GM04504 (cell line): ENCODE data around the gene STRN3.
"Not testable (repeated sequence)": the region's sequence is repeated elsewhere in the genome, so short reads cannot be mapped to it uniquely, and the experiment has no call there.

Source experiments
- DNase-seq: peaks from one replicate; pipeline ENCODE4 v3.0.0-alpha.2; 2012; ENCODE audit warnings: low read depth

STRN3 gene

DNA sequence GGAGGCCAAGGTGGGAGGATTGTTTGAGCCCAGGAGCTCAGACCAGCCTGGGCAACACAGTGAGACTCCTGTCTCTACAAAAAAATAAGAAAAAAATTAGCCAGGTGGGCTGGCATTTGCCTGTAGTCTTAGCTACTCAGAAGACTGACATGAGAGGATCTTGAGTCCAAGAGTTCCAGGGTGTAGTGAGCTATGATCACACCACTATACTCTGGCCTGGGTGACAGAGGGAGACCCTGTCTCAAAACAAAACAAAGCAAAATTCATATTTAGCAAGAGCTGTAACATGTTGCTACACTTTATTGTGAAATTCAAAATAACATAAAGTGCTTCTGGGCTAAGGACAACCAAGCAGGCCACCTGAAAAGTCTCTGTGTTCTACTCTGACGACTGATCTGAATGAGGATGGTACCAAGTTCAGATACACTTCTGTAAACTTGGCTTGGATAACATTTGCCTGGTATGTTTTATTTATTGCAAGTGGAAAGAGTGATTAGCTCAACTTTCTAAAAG, 11.6 kb upstream of the STRN3 start:
- DNase-seq: no peak

DNA sequence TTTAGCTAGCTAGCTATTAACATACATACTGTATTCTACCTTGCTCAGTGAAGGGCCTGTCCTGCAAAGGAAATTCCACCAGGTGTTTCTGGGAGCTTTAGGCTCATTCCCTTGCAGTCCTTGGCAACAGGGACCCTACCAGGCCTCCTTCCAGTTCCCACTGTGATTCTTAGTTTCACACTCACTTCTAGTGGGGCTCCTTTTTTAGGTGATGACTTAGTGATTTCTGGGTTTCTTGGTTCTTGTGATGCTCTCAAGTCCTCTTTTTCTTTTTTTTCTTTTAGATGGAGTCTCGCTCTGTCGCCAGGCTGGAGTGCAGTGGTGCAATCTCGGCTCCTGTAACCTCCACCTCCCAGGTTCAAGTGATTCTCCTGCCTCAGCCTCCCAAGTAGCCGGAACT, 10.4 kb upstream of the STRN3 start:
- DNase-seq: no peak

DNA sequence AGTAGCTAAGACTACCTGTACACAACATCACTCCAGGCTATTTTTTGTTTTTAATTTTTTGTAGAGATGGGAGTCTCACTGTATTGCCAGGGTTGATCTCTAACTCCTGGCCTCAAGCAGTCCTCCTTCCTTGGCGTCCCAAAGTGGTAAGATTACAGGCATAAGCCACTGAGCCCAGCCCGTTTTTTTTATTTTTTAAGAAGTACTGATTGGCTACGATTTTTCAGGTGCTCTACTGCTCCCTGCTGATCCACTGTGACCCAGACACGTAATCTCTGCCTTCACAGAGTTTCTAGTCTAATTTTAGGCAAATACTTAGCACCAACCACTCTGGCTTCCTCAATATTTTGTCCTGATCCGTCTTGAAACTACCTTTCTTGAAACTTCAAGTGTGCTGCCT, 4.3 kb upstream of the STRN3 start:
- no peak for DNase-seq

DNA sequence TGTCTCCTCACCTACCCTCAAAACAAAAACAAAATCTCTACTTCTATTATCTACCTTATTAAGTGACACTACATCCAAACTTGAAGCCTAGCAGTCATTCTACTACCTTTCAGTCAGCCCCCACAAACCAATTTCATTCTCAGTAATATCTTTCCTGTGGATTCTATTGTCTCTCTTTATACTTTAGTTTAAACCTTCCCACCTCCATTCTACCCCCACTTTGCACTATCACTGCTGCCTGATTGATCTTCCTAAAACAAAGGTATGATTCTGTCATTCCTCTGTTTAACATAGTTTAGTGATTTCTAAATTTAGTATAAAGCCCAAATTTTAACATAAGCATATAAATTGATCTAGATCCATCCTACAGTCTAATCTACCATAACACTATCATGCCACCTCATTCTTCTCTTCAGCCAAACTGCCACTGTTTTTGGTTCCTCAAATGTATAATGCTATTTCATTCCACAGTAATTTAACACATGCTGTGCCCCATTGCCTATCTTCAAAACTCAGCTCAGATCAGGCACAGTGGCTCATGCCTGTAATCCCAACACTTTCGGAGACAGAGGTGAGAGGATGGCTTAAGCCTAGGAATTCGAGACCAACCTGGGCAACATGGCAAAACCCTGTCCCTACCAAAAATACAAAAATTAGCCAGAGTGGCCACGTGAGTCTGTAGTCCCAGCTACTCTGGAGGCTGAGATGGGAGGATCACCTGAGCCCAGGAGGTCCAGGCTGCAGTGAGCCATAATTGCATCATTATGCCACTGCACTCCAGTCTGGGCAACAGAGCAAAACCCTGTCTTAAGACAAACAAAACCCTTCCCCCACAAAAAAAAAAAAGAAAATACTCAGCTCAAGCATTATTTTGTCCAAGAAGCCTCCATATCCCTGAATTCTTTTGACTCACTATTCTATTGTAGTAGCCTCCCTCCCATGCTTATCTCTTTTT, 3.1 kb upstream of the STRN3 start:
- DNase-seq: no peak

DNA sequence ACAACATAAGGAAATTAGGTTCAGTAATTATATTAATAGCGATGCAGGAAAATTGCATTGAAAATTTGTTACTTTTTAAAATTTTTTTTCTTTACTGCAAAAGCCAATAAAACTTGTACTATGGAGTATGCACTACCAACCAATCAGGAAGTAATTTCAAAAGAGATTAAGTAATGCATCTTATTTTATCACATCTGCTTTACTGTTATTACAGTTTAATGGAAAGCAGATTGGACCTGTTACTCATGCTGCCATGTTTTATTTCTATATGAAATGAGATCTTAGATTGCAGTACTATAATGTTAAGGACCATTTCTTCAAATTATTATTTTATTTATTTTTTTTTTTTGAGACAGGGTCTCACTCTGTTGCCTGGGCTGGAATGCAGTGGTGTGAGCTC, 1.7 kb upstream of the STRN3 start:
- no peak for DNase-seq

DNA sequence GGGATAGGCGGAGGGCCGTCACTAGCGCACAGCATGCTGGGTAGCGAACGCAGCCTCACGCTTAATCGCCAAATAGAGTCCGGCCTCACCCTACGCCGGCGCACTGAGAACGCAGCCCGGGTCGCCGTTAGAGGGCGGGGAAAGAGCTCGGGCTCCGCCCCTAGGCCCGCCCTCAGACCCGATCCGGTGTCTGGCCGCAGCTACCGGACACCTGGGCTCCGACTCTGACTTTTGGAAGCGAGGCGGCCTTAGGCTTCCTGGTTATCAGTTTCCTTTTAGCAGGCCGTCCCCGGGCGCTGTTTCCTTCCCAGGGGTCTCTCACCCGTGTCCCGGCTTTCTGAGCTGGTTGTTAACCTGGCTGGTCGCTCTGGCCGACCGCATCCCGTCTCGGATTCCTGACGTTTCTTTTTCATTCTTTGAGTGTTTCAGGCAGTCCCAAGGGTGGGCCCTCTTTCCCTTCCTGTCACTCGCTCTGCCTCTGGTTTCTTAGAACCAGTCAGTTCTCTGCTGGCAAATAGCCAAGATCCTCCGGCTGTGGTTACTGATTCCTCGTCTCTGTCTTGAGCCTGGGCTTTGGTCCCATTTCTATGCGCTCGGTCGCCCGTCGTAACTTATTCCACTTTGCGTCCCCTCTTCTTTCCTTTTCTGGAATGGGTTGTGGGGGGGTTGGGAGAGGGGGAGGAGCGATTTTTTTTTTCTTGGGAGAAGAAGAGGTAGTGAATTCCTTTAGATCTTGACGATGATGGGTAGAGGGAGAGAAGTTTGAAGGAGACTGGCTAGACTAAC, 464 bp upstream of the STRN3 start:
- peak; percentile 94 for DNase-seq

DNA sequence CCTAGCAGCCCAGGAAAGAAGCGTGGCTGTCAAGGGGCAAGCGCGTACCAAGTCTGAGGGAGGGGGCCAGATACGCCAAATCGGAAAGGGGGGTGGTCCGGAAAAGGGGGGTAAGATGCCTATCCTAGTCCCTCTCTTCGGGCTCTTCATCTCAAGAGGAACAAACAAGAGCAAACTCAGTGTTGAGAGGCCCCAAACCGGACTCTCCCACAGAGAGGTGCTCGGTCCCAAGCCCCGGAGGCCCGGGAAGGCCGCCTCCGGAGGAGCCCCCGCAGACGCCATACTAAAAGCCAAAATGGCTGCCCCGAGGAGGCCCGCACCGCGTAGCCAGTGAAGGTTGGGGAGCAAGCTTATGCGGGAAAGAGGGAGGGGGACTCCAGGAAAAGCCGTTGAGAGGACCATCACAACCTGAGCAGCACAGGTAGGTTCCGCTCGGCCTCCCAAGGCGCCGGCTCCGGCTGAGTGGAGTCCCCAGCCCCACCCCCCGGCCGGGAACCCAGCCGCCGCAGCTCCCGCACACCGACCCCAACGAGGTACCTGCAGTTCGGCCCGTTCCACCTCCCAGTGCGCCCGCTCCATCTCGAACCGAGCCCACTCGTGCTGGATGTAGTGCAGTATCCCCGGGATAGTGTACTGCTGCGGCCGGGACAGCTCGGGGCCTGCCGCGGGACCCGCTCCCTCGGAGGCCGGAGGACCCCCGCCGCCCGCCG, 657 bp downstream of the STRN3 start, which contains the start of gene AP4S1:
Gene AP4S1 (plus strand): TSS at position 283 of the 710 bp plus-strand sequence. CDS start 40,548 bp downstream, outside the sequence.
- peak; percentile 4 for DNase-seq

DNA sequence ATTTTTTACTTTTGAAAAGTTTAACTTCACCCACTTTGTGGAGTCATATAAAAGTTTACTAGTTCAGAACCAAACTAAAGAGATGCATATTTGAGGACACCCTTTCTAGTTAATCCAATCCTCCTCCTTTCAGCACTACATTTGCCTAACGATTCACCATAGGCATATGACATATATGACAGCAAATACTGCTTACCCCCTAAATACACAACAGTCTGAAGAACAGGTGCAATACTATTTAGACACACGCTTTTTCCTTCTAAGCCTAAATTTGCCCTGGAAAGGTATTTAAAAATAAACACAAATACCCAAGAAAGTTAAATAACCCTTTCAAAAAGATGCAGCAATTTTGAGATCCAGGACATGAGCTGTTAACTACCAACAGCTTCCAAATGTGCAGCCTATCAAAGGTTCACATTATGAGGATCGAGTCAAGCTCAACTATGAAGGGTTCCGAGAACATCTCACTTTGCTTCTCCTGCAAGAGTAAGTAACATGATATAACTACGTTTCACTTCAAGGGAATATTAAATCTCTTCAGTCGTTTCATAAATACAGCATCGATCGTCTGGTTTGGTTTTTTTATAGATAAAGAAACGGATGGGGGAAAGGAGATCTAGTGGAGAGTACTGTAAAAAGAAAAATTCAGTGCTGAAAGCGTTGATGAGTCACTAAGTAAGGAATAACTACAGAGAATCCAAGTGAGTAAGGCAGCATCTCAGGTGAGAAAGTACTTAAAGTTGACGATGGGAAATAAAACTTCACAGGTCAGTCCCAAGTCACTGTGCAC, 1.4 kb downstream of the STRN3 start:
- DNase-seq: no peak

DNA sequence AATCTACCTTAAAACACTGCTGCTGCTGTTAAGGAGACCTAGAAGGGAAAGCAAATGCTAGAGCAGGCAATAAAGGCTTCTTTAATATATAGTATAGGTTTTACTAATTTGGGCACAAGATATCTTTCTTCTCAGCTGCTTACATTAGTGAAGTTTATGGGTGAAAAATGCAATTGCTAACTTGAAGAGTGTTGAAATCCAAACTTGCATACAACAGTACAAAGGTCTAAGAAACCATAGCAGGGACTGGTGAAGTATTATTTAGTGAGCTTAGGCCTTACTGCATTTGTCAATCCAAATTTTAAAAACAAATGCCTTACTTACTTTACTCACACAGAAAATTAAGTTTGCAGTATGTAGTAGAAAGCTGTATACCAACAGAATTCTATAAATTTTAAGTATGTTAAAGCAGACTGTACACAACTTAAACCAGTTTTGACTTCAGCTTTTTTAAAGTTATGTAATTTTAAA, 2.1 kb downstream of the STRN3 start:
- no peak for DNase-seq

DNA sequence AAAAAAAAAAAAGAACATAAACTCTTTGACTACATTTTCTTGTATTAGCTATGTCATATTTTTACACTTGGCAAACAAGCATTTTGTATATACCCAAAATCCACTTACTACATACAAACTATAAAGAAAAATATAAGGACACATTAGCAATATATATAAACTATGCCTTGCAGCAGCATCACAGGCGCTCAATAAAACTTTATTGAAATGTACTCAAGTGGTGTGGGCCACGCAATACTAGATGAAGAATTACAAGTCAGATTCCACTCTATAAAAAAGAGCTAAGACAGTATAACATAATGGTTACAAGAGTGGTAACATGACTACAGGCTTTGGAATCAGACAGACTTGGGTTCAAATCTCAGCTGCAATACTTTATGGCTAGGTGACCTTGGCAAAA, 3.8 kb downstream of the STRN3 start:
- no peak for DNase-seq

DNA sequence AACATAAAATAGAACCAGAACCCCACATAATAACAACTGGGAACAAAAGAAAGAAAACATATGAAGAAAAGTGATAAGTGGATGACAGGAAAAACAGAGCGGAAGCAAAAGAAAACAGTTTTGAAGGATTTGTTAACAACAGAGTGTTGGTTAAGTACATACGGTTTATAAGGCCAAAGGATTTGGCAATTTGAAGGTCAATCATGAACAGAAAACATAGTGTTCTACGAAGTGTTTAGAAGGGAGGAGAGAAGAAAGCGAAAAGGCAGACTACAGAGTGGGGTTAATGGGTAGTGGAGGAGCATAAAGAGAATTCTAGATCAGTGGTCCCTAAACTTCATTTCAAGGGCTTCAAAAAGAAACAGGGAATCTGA, 4.6 kb downstream of the STRN3 start:
- no peak for DNase-seq

DNA sequence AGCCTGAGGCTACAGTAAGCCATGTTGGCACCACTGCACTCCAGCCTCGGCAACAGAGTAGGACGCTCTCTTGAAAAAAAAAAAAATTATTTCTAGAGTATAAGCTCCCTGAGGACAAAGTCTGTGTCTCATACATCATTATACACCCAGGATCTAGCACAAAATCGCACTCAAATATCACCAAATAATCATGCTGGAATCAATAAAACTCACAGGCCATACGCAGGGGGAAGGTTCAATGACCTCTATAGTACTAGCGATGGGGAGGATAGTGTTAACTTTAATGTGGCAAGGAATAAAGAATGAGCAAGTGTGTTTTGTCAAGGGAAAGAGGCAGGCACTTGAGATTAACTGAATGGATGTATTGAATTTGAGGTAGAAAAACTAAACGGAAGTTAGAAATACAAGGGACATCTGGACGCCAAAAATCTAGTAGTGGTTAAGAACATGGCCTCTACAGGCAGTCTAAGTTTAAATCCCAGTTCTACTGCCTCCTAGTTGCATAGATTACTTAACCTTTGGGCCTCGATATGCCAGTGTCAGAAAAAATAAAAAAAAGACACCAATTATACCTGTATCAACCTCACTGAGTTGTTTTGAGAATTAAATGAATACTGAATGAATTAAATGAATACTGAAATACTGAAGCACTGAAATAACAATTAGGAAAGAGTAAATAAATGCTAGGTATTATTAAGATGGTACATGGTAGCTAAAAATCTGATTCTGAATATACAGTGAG, 5.2 kb downstream of the STRN3 start:
- no peak for DNase-seq

DNA sequence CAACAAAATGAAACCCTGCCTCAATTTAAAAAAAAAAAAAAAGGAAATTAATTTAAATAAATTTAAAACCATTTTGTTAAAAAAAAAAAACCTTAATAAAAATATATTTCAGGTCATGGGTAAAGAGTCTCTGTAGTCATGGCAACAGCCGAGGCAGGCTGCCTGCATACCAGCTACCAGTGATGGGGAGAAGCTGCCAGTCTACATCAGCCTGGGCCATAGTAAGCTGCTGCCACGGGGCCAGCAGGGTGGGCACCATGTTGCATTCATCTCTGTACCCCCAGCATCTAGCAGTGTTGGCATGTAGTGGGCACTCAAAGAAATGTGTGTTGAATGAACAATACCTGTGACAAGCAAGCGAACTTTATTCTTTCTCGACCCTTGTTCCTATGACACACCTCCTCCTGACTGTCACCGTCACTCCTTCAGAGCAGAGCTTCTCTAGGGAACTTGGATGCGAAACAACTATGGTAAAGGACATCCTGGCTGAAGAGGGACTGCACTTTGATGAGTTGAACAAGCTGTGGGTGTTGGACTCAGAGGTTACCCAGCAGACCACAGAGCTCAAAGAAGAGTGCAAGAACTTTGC, 8.0 kb downstream of the STRN3 start:
- DNase-seq: no peak

DNA sequence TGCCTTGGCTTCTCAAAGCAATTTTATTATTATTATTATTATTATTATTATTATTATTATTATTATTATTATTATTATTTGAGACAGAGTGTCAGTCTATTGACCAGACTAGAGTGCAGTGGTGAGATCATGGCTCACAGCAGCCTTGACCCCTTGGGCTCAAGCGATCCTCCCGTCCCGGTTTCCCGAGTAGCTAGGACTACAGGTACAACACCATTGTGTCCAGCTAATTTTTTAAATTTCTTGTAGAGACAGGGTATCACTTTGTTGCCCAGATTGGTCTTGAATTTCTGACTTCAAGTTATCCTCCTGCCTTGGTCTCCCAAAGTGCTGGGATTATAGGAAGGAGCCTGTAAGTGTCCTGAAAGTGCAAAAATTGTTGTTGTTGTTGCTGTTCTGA, 12.3 kb downstream of the STRN3 start:
- DNase-seq: no peak

DNA sequence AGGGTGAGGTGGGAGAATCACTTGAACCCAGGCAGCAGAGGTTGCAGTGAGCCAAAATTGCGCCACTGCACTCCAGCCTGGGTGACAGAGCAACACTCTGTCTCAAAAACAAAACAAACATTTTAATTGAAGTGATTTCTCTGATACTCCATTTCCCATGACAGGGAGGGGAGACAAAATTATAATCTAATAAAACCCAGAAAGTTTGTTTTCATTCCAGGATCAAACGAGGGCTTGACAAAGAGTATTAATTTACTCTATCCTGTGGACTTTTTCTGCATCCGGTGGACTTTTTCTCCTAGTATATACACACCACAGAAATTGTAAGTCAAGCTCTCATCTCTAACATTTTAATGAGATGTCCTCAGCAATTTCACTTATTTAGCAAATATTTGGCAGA, 15.2 kb downstream of the STRN3 start:
- DNase-seq: no peak

DNA sequence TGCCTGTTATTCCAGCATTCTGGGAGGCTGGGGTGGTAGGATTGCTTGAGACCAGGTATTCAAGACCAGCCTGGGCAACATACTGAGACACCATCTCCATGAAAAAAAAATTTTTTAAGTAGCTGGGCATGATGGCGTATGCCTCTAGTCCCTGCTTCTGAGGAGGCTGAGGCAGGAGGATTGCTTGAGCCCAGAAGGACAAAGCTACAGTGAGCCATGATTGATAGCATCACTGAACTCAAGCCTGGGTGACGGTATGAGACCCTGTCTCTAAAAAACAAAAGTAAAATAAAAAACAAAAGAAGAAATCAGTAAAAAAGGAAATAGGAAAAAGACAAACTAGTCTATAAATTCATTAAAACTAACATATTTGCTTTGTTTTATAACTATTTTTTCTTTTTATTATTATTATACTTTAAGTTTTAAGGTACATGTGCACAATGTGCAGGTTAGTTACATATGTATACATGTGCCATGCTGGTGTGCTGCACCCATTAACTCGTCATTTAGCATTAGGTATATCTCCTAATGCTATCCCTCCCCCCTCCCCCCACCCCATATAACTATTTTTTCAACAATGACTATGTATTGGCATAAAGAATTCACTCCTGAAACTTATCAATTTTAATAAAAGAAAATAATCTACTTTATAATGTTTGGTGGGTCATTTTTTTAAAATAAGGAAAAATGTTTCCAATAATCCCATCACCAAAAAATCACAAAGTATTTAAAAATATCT, 16.2 kb downstream of the STRN3 start:
- no peak for DNase-seq

DNA sequence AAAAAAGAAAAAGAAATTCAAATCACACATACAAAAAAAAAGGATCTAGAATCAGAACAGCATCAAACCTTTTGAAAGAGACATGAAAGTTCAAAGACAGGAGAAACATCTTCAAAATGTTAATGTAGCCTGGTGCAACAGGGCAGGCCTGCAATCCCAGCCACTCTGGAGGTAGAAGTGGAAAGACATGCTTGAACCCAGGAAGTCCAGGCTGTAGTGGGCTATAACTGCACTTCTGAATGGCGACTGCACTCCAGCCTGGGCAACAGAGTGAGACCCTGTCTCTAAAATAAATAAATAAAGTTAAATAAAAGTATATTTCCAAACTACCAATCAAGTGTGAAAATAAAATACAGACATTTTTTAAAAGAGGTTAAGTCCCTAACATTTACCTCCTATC, 19.5 kb downstream of the STRN3 start:
- no peak for DNase-seq

DNA sequence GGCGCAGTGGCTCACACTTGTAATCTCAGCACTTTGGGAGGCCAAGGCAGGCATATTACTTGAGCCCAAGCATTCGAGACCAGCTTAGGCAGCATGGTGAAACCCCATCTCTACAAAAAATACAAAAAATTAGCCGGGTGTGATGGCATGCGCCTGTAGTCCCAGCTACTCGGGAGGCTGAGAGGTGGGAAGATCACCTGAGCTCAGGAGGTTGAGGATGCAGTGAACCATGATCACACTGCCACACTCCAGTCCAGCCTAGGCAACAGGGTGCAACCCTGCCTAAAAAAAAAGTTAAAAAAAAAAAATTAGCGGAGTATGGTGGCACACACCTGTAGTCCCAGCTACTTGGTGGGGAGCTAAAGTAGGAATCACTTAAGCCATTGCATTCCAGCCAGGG, 22.2 kb downstream of the STRN3 start:
- not testable (repeated sequence) for DNase-seq

DNA sequence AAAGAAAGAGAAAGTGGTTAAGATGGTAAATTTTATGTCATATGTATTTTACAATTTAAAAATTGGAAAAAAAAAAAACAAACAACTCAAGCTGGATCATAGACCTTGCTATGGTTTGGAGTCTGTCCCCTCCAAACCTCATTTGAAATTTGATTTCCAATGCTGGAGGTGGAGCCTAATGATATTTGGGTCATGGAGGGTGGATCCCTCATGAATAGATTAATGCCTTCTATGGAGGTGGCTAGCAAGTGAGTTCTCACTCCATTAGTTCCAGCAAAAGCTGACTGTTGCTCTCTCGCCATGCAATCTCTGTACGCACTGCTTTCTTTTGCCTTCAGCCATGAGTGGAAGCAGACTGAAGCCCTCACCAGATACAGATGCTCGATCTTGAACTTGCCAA, 22.9 kb downstream of the STRN3 start:
- DNase-seq: no peak

DNA sequence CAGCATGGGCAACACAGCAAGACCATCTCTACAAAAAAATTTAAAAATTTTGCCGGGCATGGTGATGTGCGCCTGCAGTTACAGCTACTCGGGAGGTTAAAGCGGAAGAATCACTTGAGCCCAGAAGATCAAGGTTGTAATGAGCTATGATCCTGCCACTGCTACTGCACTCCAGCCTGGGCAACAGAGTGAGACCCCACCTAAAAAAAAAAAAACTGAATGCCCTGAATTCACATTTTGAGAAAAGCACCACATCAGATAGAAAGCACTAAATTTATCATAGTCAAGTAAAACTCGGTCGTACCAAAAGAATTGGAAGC, 24.9 kb downstream of the STRN3 start:
- no peak for DNase-seq
